GM19397 (cell line): ENCODE data around the gene DNAJC12.
A peak's percentile ranks its signal among the peaks of the same experiment; 100 is the strongest.
"Not testable (repeated sequence)": the region's sequence is repeated elsewhere in the genome, so short reads cannot be mapped to it uniquely, and the experiment has no call there.

ENCODE experiments used
- ATAC-seq: cut with Tn5 transposase; IDR thresholded peaks from one replicate; pipeline ENCODE4 v1.9.1; 2021; ENCODE audit warnings: mild to moderate bottlenecking, moderate library complexity; ENCODE audit not compliant: unreplicated experiment

DNAJC12 gene

DNA sequence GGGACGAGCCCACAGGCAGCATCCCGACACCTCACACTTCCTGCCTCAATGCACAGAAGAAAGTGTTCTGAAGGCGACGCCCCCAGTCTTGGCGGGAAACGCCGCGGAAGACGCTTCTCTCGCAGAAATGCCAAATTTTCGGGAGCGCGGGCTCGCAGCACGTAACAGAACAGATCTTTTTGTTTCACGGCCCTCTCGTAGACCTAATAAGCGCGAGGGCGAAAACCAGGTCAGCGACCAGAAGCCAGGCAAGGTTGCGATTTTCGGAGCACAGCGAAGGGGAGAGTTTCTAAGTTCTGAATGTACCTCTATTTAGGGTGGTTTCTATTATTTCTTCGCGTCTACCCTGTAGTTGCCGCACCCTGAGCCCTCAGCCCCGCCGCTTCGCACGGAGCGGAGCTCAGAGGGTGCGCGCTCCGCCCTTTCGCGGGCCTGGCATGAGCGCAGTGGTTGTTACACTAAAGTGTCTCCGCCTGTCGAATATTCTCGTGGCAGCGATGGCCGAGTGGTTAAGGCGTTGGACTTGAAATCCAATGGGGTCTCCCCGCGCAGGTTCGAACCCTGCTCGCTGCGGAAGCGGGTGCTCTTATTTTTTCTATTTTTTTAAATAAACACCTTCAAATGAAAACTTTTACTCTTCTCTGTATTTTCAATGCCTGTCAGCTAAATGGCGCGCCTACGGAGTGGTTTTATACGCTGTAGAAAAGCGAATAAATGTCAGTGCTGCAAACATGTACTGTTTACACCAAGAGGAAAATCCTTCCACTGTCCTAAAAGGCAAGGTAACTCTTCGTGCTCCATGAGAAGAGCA lies 73.8 kb downstream of the DNAJC12 start:
- peak; percentile 88 for ATAC-seq

DNA sequence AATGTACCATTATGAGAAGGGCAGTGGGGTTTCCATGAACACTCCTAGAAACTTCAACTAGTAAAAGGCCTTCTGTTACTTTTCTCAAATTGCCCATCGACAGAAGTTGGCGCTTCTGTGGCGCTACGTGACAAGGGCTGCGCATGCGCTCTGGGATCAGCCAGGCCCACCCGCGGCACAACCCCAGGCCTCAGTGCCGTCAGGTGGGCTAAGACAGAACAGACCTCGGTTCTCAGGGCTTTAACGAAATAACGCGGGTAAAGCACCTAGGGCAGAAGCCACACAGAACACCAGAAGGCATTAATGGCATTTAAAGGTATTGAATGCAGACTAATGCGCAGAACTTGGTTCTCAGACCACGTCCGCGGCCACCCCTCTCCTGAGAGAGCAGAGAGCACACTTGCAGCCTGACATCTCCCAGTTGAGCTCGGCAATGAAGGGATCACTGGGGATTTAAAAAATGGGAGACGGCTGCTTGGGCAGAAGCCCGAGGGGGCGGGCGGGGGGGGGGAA lies 74.4 kb downstream of the DNAJC12 start:
- ATAC-seq = peak; percentile 35

DNA sequence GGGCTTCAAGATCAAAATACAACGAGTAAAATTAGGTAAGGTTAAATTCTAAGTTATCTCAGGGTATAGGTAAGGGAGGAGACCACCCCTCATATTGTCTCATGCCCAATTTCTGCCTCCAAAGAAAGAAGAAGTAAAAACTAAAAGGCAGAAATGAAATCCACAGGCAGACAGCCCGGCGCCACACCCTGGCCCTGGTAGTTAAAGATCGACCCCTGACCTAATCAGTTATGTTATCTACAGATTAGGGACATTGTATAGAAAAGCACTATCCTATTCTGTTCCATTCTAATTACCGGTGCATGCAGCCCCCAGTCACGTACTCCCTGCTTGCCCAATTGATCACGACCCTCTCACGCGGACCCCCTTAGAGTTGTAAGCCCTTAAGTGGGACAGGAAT lies 75.4 kb downstream of the DNAJC12 start:
- not testable (repeated sequence) for ATAC-seq

DNA sequence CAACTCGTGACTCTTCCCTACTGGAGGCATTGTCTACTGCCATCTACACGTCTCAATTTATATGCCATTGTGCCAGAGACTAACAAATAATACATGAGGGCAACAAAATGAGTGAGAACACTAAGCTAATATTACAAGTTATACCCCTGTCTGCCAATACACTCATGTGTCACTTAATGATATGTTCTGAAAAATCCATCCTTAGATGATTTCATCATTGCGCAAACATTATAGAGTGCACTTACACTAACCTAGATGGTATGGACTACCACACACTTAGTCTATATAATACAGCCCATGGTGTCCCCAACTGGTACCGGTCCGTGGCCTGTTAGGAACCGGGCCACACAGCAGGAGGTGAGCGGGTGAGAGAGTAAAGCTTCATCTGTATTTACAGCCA lies 77.7 kb downstream of the DNAJC12 start:
- ATAC-seq = no peak
